GM12891 (cell line): ENCODE data around the gene TBXAS1.

Experiments
- DNase-seq: peaks from one replicate; pipeline ENCODE4 v3.0.0; 2011; ENCODE audit warnings: low spot score; ENCODE audit not compliant: insufficient read length
- FAIRE-seq: peaks from 2 replicates; lab custom pipeline; 2011; peaks lifted over from hg19 to GRCh38; lab: Jason Lieb, UNC
- PAX5 ChIP-seq: IDR thresholded peaks from 2 replicates; pipeline ENCODE4 v1.6.1; 2011; ENCODE audit warnings: low read length, moderate library complexity, mild to moderate bottlenecking; ENCODE audit not compliant: insufficient read depth, severe bottlenecking
- POLR2A ChIP-seq: IDR thresholded peaks from 2 replicates; pipeline ENCODE4 v1.6.1; 2011; ENCODE audit warnings: low read depth, low read length, control low read depth
- POLR2AphosphoS5 ChIP-seq: IDR thresholded peaks from 2 replicates; pipeline ENCODE4 v1.6.1; 2011; ENCODE audit warnings: low read depth, low read length, control low read depth
- POU2F2 ChIP-seq: IDR thresholded peaks from 2 replicates; pipeline ENCODE4 v1.6.1; 2011; ENCODE audit warnings: low read depth, mild to moderate bottlenecking, control low read depth, low read length, moderate library complexity
- SPI1 ChIP-seq: IDR thresholded peaks from 2 replicates; pipeline ENCODE4 v1.6.1; 2011; ENCODE audit warnings: low read depth, low read length, control low read depth
- TAF1 ChIP-seq: IDR thresholded peaks from 2 replicates; pipeline ENCODE4 v1.6.1; 2011; ENCODE audit warnings: low read depth, low read length, control low read depth

Gene TBXAS1

DNA sequence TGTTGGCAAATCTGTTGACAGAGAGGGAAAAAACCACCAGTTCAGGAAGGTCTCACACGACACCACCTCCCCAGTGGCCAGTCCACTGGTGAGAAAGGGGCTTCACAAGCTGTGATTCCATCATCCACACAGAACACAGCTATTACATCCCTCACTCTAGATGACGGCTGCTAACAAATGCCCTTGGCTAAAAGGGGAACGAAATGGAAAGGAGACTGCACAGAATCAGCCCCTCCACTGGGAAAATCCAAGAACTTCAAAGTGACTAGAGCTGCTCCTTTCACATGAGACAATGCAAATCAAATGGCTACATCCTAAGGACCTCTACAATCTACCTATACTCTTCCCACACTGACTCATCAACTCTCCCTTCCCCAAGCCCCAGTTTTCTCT is 228.1 kb downstream of the TBXAS1 start:
- FAIRE-seq (no peak), DNase-seq (no peak)
- TF ChIP-seq POLR2AphosphoS5 (no peak), TAF1 (no peak), PAX5 (no peak), POLR2A (no peak), SPI1 (no peak), POU2F2 (no peak)

DNA sequence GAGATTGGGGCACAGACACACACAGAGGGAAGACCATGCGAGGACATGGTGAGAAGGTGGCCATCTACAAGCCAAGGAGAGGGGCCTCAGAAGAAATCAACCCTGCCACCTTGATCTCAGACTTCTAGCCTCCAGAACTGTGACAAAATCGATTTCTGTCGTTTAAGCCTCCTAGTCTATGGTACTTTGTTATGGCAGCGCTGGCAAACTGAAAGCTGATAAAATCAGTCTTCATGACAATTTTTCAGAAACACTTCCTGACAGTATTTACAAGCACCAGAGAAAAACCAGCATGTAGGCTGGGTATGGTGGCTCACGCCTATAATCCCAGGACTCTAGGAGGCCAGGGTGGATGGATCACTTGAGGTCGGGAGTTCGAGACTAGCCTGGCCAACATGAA is 229.5 kb downstream of the TBXAS1 start:
- TF ChIP-seq PAX5 (no peak), POU2F2 (no peak), TAF1 (no peak), POLR2AphosphoS5 (no peak), SPI1 (no peak), POLR2A (no peak)
- no peak for DNase-seq
- FAIRE-seq, result no peak

DNA sequence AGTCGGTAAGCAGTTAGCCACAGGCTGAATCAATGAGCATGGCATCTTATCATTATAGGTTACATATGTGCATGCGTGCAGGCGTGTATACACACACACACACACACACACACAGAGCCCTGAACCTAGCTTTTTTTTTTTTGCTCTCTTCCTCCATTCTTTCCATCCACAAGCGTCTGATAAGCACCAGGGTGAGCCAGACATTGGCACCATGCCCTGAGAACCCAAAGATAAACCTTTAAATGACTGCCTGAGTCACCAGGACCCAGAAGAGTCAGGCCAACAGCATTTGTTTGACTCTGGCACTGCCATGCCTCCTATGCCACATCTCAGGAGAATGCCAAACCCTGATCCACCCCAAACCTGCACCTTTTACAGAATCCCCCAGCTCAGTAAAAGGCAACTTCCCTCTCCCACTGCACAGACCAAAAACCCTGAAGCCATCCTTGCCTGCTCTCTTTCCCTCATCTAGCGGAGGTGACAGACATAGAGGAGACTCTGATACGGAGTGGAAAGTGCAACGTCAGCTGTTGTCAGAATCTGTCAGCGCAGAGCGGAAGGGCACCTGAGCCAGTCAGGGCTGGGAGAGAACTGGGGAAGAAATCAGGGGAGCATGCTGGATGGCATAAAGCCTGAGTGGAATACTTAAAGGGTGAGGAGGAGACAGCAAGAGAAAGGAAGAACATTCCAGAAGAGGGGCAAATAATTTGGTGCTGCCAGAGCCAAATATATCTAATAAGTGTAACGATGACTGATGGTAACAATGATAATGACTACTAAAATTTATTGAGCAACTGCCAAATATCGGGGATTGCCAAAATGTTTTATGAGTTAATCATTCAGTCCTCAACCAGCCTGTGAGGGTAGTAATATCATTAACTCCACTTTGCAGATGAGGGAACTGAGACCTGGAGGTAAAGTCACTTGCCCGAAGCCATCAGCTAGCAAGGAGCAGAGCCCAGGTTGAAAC is 230.5 kb downstream of the TBXAS1 start:
- TF ChIP-seq TAF1 (no peak), SPI1 (0 out of 2 replicates have a peak, but pooled peaks have one; percentile 7)
- no peak for FAIRE-seq
- no peak for DNase-seq

DNA sequence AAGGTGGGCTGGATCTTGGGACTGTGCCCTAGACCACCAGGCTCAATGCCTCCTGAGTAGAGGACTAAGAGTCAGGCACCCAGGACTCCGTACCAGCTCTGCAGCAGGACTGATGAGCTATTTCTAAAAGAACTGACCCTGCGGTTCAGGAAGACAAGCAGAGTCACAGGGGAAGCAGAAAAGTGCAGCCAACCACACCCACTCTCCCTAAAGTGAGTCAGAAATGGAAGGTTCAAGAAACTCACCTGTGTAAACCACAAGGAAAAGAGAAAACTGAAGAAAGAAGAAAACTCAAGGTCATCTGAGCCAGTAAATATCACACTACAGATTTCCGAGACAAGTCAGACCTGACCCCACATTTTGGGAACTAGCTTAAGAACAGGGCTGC is 231.2 kb downstream of the TBXAS1 start:
- DNase-seq (no peak), FAIRE-seq (no peak)
- TF ChIP-seq SPI1, result no peak

DNA sequence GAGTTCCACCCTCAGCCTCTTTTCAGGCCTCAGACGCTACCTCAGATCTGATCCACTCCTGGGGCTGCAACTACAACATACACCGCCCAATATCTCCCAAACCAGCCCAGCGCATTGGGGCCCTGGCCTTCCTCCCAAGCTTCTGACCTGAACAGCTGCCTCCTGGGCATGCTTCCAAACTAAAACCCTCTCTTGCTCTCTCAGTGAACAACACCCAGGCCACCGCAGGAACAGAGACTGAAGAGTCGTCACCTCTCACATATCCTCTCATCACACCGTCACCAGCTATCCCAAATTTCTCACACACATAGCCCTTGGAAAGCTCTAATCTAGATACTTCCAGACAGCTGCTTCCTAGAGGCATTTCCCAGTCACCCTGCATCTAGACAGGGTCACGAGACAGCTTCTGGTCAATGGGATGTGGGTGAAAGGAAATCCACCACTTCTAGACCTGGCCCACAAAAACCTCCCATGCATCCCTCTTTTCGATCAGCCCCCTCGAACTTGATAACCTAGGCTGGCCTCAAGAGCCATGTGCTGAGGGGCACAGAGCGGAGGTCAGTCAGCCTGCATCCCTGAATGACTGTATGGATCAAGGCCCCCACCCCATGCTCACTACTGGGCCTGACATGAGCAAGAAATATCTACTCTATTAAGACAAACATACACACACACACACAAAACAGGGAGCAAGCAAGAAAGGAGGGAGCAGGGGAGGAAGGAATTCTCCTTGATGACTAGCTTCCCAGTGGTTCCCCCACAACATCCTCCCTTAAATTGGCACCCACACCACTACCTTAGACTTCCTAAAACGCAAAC is 231.9 kb downstream of the TBXAS1 start:
- FAIRE-seq, result no peak
- DNase-seq, result no peak
- no peak for TF ChIP-seq POLR2A

DNA sequence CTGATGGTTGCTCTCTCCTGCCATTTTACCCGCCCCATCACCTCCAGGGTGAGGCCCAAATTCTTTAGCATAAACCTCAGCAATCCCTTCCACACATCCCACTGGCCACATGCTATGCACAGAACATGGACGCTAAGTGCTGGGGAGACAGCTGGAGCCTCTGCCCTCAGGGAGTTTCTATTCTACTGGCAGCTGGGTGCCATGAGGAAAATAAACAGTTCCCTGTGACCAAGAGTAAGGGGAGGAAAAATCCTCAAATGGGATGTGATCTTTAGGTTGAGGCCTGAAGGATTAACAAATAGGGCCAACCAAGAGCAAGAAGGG is 232.5 kb downstream of the TBXAS1 start:
- TF ChIP-seq TAF1 (no peak), PAX5 (no peak), SPI1 (no peak), POLR2A (no peak), POLR2AphosphoS5 (no peak), POU2F2 (no peak)
- no peak for DNase-seq
- no peak for FAIRE-seq

DNA sequence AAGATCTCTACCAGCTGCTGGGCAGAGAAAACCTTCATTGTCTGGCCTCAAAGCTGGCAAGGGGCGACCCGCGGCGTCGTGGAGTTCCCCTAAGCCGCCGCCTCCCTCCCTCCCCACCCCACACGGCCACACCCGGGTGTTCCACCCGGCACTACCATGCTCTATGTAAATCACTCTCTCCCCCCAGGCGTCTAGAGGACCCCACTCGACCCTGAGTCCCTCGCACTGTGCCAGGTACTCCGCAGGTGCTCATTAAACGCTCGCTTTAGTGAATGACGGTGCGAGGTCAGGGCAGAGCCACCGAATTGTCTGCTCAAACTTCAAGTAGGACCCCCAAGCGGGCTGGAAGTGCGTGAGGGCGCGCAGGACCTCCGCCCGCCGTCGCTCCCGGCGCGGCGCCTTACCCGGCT is 233.1 kb downstream of the TBXAS1 start:
- TF ChIP-seq POLR2A (no peak), SPI1 (no peak)
- no peak for FAIRE-seq
- DNase-seq, result no peak

DNA sequence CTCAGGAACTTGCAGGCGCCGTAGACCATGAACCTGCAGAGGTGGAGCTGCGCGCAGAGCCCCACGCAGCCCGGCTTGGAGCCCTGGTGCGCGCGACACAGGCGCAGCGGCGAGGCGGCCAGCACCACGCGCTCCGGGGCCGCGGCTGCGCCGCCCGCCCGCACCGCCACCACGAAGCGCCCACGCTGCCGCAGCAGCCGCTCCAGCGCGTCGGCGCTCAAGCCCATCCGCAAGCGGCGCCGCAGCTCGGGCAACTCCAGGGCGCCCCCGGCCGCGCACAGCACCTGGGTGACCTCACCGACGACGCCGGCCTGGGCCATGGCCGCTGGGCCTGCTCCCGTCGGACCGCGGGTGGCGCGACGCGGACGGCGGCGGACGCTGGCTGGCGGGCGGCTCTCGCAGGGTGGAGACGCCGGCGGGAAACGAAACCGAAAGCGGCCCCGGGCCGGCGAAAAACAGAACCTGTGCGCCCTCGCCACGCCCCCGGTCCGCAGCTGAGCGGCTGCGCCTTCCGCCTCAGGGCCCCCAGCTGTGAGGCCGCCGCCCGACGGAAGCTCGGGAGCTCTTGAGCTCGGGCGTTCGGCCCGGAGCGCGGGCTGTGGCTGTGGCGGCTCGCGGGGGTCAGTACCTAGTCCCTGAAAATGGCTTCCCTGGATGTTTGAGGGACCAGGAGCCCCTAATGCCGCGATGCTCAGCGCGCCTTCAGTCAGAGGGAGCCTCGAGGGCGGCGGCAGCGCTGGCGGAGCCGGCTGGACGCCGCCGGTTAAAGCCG is 233.7 kb downstream of the TBXAS1 start, which contains the start of gene PARP12:
PARP12 (minus strand) TSS at position 424 of the 772 bp plus-strand sequence; CDS start at position 320, 104 bp downstream.
- FAIRE-seq (peak; percentile 84), DNase-seq (peak; percentile 87)
- TF ChIP-seq PAX5 (peak; percentile 25), SPI1 (peak; percentile 30; the same call in 1 of the 2 replicates), TAF1 (no peak), POU2F2 (peak; percentile 31; the same call in 1 of the 2 replicates)

DNA sequence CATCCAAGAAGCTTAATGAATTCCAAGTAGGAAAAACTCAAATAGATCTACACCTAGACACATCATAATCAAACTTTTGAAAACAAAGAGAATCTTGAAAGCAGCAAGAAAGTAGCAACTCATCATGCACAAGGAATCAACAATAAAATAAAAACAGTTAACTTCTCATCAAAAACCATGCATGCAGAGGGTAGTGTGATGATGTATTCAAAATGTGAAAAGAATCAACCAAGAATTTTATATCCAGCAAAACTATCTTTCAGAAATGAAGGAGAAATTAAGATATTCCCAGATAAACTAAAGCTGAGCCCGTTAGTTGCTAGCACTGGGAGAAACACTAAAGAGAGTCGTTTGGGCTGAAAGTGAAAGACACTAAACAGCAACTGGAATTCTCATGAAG is 238.0 kb downstream of the TBXAS1 start:
- FAIRE-seq (no peak), DNase-seq (no peak)
- TF ChIP-seq POU2F2, result no peak
- TF ChIP-seq PAX5, result no peak
- no peak for TF ChIP-seq SPI1
- TF ChIP-seq TAF1, result no peak
- no peak for TF ChIP-seq POLR2AphosphoS5
- TF ChIP-seq POLR2A, result no peak

DNA sequence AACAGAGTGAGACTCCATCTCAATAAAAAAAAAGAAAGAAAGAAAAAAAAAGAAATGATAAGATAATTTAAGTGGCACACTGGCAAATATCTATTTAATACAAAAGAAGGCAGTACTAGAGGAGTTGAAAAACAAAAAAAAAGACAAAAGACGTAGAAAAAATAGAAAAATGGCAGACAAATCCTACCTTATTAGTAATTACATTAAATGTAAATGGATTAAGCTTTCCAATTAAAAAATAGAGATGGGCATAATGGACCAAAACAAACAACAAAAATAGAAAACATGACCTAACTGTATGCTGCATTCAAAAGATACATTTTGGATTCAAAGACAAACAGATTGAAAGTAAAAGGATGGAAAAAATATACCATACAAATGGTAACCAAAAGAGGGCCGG is 239.0 kb downstream of the TBXAS1 start:
- DNase-seq (no peak), FAIRE-seq (no peak)
- no peak for TF ChIP-seq PAX5
- TF ChIP-seq POLR2AphosphoS5, result no peak
- no peak for TF ChIP-seq POLR2A
- no peak for TF ChIP-seq TAF1
- TF ChIP-seq SPI1, result no peak
- no peak for TF ChIP-seq POU2F2
